ENCODE data around the gene BBOX1. TPM values are rescaled to one million over a fixed set of nuclear protein-coding genes. Genes with fewer than 3 reads are reported as not detected.

Gene BBOX1
- total RNA-seq, 2 donors from 2014 or later, result not detected

Other genes starting within 250 kb of the BBOX1 start
- gene FIBIN, start 46.7 kb upstream of the BBOX1 start, total RNA-seq, result not detected